GM19023 (cell line): ENCODE data around the gene MAN1C1.
"Not testable (repeated sequence)": the region's sequence is repeated elsewhere in the genome, so short reads cannot be mapped to it uniquely, and the experiment has no call there.

Experiments used
- ATAC-seq: cut with Tn5 transposase; IDR thresholded peaks from one replicate; pipeline ENCODE4 v1.9.1; 2021; ENCODE audit warnings: mild to moderate bottlenecking, moderate library complexity; ENCODE audit not compliant: unreplicated experiment

MAN1C1 gene

DNA sequence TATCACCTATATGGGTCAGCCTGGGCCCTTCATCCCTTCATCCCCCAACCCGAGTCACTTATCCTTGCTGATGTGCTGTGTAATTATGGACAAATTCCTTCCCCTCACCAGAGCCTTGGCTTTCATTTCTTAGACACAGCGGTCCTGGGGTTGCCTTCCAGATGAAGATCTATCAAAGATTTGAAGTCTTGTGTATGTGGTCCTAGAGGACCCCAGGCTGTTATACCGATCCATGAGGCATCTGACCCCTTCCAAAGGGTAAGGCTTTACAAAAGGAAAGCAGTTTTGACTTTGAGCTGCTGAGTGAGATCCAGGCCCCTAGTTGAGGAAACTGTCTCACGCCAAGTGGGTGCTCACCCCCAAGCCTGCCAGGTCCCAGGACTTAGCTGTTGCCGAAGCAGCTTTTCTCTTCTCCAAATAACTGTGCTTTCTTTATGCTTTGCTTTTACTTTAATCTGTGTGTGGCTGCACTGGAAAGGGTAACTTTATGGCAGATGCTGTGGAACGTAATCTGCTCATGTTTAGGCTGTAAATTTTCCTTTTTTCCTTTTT, 37.6 kb downstream of the MAN1C1 start:
- no peak for ATAC-seq

DNA sequence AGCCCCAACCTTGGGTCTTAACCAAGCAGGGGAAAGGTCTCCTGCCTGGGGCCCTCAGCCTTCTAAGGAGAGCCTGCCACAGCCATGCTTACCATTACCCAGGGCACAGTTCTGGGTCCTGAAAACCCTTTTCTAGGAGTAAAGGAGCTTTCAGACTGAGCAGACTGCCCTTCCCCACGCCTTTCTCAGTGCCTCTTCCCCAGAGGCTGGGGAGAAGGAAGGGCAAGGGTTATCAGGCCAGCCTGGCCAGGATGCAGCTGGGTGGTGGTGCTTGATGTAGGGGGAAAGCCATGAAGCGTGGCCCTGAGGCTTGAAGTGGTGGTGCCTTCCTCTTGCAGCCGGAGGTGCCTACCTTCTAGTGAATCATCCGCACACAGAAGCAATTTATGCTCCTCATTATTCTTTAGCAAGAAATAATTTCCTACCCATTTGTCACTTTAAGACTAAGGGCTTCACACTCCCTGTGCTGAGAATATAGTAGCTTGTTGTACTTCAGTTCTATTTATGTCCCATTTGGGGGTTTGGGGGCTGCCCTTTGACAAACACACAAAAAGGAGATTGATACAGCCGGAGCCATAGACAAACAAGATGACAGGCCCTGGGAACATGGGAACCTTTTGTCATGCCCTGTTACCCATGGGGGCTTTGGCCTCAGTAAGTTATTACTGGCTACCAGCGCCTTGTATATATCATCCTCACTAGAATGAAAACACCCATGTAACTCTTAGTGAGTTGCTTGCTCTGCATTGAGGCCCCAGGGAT, 40.7 kb downstream of the MAN1C1 start:
- no peak for ATAC-seq

DNA sequence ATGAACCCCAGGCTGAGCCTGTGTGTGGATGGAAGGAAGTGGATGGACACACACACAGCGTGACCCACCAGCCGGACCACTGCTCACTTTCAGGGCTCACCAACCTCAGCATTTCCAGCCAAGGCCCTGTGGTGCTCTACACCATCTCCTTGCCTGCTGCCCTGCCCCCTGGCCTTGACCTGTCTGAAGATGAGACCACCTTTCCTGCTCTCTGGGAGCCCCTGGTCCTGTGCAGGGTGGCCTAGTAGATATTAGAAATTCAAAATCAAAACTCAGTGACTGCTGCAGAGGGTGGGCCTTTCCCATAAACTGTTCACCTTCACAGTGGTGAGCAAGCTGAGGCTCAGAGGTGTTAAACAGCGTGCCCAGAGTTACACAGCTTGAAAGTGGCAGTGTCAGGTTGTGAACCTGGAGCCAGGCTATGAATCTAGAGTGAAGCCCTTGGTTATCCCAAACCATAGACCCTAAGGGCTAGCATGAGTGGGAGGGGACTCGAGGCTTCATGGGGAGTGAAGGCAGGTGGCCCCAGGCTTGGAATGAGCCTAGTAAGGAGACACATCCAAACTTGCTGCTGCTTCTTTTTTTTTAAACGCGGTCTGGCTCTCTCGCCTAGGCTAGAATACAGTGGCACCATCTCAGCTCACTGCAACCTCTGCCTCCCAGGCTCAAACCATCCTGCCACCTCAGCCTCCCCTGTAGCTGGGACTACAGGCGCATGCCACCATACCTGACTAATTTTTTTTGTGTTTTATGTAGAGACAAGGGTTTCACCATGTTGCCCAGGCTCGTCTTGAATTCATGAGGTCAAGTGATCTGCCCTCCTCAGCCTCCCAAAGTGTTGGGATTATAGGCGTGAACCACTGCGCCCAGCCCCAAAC, 41.5 kb downstream of the MAN1C1 start:
- no peak for ATAC-seq

DNA sequence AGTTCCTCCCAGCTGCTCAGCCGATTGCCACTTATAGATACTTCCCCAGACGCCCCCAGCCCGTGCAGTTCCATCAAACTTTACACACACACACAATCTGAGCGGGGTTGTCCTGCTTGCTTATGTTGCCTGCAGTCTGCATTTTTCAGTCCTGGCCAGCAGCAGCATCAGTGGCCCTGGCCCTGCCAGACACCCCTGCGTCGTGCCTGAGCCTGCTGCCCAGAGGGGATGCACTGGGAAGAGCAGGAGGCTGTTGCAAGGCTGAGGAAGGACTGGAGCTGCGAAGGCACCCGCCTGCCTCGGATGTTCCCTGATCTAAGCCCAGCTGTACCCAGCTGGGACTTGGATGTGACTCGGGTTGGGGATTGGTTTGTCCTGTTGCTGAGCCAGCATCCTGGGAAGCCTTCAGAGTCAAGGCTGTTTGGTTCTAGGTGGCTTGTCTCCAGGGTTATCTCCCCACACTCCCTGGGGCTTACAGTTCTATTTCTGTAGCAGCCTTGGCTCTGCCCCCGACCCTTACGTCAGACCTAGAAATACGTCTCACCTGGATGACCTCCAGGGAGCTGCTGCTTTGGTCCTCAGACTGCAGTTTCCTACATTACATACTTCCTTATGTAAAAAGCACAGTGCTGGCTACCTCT, 42.3 kb downstream of the MAN1C1 start:
- no peak for ATAC-seq

DNA sequence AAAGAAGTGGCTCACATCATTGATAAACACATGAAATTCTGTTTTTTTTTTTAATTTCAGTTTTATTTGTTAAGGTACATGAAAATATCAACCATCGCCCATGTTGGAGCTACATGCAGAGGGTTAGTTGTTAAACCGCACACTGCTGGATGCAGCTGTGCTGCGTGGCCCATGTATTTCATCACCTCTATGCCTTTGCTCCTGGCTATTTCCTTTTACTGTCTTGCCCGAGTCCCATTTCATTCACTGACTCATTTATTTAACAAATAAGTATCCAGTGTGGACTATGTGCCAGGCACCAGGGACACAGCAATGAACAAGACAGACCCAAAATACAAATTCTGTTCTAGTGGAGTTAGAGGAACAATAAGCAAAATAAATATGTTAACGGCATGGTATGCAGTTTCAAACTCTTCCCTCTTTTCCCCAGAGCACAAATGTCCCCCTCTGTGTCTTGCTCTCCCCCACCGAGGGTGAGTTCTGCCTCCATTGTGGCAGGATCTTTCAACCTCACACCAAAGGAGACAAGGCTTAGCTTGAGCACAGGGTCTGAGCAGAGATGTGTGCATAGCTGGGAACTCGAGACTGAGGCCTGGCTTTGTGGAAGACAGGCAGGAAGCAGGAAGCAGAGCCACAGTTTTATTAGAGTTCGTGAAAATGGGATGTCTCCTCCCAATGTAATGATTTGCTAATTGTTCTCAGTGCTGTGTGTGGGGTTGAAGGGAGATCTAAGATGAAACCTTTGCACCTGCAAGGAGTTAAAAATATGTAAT, 44.6 kb downstream of the MAN1C1 start:
- no peak for ATAC-seq

DNA sequence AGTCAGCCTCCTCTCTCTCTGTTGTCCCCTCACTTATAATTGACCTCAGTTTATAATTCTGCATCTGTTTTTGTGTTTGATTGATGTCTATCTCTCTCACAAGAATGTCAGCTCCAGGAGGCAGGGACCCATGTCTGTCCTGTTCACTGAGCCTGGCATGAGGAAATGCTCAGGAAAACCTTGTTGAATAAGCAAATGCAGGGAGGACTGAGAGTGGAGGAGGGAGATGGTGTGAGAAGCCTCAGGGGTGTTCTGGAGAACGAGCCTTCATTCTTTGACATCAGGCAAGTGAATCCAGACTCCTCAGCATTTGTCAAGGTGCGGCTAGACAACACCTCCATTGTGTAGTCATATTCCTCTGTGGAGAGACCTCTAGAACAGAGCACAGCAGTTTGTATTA, 45.5 kb downstream of the MAN1C1 start:
- ATAC-seq = no peak

DNA sequence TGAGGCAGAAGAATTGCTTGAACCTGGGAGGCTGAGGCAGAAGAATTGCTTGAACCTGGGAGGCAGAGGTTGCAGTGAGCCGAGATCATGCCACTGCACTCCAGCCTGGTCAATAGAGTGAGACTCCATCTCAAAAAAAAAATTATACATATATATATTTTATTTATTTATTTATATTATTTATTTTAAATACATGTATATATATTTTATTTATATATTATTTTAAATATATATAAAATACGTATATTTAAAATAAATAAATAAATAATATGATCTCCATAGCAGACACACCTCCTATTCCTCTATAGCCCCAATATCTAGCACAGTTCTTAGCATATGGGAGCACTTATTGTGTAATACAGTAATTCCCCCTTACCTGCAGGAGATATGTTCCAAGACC, 46.4 kb downstream of the MAN1C1 start:
- ATAC-seq = not testable (repeated sequence)

DNA sequence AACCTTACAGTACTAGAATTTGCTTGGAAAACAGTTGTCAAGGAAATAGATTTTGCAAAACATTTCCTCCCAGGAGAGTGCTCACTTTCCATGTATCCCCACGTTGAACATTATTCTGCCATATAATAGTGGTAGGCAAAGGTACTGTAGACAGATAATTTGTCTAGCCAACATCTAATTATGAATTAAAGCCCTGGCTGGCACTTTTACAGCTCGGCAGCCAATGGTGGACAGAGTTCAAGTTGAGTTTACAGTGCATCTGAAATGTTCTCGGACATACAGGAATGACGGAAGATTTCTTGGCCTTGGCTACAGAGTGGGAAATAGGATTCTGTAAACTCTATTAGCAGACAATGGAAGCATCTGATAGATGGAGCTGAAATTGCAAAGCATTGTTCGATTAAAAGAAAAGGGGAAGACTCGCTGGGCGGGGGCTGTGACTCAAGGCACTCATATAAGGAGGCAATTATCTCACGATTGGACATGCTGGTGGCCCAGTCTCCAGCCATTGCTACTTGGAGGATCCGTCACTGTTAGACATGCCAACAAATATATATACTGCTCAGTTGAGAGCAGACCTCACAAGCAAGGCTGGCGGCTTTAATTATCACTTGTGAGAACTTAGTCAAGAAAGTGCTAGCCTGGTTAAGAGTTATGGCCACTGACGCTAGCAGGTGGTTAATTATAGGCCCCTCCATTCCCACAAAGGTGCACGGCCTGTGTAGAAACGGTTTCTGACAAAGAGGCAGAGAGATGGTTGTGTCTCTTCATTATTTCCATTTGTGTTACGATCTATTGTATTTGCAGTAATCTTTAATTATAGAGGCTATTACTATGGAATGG, 48.0 kb downstream of the MAN1C1 start:
- ATAC-seq = no peak

DNA sequence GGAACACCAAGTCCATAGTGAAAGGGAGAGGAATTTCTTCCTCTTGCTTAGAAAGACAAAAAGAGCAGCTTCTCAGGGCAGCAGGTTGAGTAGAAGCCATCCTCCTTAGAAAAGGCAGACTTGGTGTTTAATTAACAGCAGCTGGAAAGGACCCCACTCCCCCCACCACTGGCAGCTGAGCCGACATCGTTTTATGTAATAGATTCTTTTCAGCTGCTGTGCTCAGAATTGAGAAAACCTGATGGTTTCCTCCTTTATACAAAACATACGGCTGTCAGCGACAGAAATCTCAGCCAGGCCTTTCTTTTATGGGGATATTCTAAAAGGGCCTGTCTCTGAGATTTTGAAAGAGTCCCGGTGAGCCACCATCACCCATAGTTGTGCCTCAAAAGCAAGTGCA, 49.9 kb downstream of the MAN1C1 start:
- ATAC-seq = no peak

DNA sequence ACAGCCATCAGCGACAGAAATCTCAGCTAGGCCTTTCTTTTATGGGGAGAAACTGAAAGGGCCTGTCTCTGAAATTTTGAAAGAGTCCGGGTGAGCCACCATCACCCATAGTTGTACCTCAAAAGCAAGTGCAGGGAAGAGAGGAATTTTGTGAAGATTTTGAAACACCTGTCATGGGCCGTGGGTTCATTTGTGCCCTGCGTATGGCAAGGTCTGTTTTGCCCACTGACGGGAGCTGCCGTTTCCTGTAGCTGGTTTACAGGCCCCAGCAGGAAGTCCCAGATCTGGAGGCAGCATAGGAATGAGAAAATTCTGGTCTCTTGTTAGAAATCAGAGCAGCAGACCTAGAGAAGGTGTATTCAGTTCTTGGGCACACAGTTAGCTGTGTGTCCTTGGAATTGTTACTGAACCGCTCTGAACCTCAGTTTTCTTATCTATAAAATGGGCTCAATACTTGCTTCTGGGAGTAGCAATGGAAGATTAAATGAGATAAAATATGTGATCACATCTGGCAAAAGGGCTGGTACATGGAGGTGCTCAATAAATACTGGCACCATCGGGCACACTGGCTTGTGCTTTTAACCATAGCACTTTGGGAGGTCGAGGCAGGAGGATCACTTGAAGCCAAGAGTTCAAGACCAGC, 52.5 kb downstream of the MAN1C1 start:
- ATAC-seq = no peak

DNA sequence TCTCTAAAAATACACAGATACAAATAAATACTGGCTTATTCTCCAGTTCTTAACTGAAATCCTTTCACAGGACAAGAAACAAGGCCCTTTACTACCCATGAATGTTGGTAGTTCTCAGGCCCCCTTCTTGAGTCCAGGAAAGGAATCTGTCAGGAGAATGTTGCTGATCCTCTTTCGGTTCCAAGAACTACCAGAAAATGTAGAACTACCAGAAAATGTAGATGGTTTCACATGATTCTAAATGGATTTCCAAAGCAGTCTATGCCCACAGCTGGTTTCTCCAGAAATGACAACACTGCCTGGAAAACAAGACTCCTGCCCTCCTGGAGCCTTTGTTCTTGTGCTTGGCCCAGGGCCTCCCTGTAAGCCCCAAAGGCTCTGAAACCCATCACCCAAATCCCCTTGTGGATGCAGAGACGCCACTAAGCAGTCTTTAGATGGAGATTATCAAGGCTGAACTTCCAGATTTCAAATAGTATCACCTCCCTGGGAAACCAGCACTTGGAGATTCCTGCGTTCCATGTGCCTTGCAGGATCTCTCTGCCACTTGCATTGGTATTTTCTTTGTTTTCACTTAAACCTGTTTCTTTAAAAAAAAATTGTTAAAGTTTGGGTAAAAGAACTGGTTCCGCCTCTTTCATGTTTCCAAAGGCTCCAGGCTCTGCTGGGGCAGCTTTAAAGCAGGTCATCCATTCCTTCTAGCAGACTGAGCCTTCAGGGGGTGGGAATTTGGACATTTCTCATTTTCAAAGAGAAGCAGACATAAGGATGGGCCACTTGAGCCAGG, 53.4 kb downstream of the MAN1C1 start:
- no peak for ATAC-seq

DNA sequence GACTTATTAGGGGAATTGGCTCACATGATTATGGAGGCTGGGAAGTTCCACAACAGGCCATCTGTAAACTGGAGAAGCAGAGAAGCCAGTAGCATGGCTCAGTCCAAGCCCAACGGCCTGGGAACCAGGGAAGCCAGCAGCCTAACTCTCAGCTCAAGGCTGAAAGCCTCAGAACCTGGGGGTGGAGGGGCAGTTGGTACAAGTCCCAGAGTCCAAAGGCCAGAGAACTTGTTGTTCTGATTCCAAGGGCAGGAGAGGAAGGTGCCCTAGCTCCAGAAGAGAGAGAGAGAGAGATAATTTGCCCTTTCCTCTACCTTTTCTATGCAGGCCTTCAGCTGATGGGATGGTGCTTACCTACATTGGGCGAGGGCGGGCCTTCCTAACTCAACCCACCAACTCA, 55.3 kb downstream of the MAN1C1 start:
- ATAC-seq = no peak

DNA sequence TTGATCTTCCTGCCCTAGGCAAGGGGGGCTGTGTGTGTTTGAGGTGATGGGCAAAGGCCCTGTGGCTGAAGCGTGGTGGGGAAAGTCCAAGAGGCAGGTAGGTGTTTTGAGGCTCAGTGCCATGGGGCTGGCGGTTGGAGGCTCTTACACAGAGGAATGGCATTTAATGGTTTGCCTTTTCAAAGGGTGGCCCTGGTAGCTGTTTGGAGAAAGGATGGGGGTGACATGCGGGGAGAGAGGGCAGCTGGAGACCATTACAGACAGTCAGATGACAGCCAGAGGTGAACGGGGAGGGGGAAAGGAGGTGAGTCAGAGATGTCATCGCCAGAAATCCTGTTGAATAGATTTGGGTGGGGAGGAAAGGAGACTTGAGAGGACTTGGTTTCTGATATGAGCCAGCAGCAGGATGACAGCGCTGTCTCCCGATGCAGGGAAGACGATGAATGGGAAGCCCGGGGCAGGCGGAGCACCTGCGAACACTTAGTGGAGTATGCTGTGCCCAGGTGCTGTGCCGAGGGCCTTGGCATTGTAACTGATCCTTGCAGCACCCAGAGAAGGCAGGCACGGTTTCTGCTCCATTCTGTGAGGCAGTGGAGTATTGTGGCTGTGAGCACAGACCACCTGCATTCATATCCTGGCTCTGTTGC, 56.3 kb downstream of the MAN1C1 start:
- ATAC-seq = no peak

DNA sequence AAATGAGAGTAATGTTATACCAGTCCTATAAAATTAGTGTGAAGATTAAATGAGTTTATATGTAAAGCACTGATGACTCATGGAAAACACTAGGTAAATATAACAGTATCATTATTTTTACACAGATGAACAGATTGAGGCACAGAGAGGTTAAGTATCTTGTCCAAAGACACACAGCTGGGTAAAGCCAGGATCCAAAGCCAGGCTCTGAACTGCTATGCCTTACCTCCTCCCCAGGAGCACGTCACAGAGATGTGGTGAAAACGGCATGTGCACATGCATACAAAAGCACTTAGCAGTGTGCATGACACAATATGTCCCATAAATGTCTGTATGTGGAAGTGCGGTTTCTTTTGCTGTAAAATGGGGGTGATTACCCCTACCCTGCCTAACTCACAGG, 56.9 kb downstream of the MAN1C1 start:
- no peak for ATAC-seq

DNA sequence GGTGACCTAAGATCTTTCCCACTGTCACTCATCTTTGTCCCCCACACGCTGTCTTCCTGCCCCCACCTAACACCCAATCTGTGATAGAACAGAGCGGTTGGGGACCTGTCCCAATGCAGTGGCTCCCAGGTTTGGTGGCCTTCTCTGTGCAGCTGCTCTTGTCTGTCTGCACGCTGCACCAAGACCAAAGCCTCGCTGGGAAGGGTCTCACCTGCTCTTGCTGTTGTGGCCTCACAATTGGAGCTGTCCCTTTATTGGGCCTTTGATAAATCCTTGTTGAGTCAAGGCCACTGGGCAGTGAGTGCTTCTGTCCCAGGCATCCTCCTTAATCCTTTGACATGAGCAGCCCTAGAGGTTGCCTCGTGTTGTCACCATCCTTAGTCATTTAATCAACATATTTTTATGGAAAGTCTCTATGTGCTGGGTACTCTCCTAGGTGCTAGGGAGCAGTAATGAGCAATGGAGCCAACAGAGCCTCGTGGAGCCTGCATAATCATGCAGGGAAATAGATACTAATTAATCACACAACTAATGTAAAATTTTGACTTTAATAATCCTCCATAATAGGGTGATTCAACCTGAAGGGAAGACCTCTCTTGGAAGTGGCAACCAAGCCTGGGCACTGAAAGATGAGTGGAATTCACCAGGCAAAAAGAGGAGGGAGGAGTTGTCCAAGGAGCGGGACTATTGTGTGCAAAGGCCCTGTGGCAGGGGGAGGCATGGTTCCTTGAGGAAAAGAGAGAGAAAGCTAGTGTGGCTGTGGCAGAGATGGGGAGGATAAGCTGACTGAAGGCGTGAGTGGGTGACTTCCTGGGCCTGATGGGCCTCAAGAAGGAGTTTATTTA, 57.6 kb downstream of the MAN1C1 start:
- no peak for ATAC-seq

DNA sequence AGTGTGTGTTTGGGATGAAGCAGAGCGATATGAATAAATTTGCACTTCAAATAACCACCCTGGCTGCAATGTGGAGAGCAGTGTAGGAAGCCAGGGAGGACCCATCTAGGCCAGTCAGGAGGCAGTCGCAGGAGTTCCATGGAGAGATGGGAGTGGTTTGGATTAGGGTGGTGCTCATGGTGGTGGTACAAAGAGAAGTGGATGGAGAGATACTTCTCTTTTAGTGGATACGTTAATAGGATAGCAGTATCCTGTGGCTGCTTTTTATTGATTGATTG, 58.2 kb downstream of the MAN1C1 start:
- ATAC-seq = no peak

DNA sequence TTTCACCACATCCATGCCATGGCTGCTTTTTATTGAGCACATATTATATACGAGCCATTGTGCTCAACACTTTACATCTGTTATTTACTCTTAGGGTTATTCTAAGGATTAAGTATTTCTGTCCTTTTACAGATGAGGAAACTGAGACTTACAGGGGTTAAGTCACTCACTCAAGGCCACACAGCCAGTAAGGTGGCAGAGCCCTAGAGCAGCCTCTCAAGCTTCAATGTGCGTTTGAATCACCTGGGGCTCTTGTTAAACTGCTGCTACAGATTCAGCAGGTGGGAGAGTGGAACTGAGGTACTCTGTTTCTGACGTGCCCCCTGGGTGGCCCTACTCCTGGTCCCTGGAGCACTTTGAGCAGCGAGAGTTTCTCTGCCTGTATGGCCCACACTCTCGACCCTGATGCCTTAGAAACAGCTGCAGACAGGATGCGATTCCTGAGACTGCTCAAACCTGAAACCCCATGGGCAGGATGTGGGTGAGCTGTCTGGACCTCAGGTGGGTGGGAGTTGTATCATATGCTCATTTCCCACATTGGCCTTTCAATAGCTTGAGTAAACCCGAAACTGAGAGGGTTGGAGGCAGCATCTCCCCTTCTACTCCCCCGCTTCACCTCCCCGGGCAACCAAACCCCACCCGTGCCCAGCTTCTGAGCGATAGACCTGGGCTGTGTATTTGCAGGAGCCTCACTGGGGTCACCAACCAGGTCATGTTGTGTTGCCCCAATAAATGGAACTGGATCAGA, 59.3 kb downstream of the MAN1C1 start:
- ATAC-seq = peak; percentile 93
